Mesendoderm (in vitro differentiated cells): ENCODE results near the gene GALR2.
A peak's percentile ranks its signal among the peaks of the same experiment; 100 is the strongest.

ENCODE experiments used
- DNase-seq: peaks from one replicate; pipeline ENCODE4 v3.0.0; 2013
- H2AK5ac ChIP-seq: 2 replicates; pipeline ENCODE4 v1.6.1; 2013; ENCODE audit warnings: low read length, inconsistent platforms
- H2BK120ac ChIP-seq: 2 replicates; pipeline ENCODE4 v1.6.1; 2013; ENCODE audit warnings: low read depth, mild to moderate bottlenecking, low read length, moderate library complexity, mixed read lengths
- H2BK15ac ChIP-seq: replicated peaks from 2 replicates; pipeline ENCODE4 v1.6.1; 2013; ENCODE audit warnings: low read depth, mild to moderate bottlenecking, moderate library complexity
- H2BK5ac ChIP-seq: 2 replicates; pipeline ENCODE4 v1.6.1; 2013; ENCODE audit warnings: low read length, inconsistent platforms
- H3K18ac ChIP-seq: 2 replicates; pipeline ENCODE4 v1.6.1; 2013; ENCODE audit warnings: mild to moderate bottlenecking, low read length, mixed read lengths
- H3K23ac ChIP-seq: one replicate; pipeline ENCODE4 v1.6.1; 2013; ENCODE audit warnings: low read length
- H3K27ac ChIP-seq: 2 replicates; pipeline ENCODE4 v1.5.1; 2013; ENCODE audit warnings: low read depth, mild to moderate bottlenecking, inconsistent platforms, low read length, moderate library complexity
- H3K27me3 ChIP-seq: 2 replicates; pipeline ENCODE4 v1.6.1; 2013; ENCODE audit warnings: low read length, control low read depth, mild to moderate bottlenecking, inconsistent platforms; ENCODE audit not compliant: insufficient read depth, poor library complexity
- H3K36me3 ChIP-seq: 2 replicates; pipeline ENCODE4 v1.6.1; 2013; ENCODE audit warnings: low read length, inconsistent platforms; ENCODE audit not compliant: control insufficient read depth, insufficient read depth
- H3K4ac ChIP-seq: one replicate; pipeline ENCODE4 v1.6.1; 2013; ENCODE audit warnings: low read depth, mild to moderate bottlenecking, low read length, moderate library complexity
- H3K4me1 ChIP-seq: 2 replicates; pipeline ENCODE4 v1.6.1; 2013; ENCODE audit warnings: low read depth, low read length, inconsistent platforms; ENCODE audit not compliant: control insufficient read depth
- H3K4me2 ChIP-seq: 2 replicates; pipeline ENCODE4 v1.6.1; 2013; ENCODE audit warnings: low read length
- H3K4me3 ChIP-seq: 2 replicates; pipeline ENCODE4 v1.5.1; 2013; ENCODE audit warnings: mild to moderate bottlenecking, low read length
- H3K56ac ChIP-seq: one replicate; pipeline ENCODE4 v1.6.1; 2013; ENCODE audit warnings: low read length
- H3K79me1 ChIP-seq: 2 replicates; pipeline ENCODE4 v1.6.1; 2013; ENCODE audit warnings: low read length, inconsistent platforms
- H3K79me2 ChIP-seq: 2 replicates; pipeline ENCODE4 v1.6.1; 2013; ENCODE audit warnings: mild to moderate bottlenecking, low read length; ENCODE audit not compliant: control insufficient read depth, insufficient read depth
- H3K9ac ChIP-seq: 2 replicates; pipeline ENCODE4 v1.6.1; 2013; ENCODE audit warnings: low read length, inconsistent platforms
- H4K5ac ChIP-seq: one replicate; pipeline ENCODE4 v1.6.1; 2013; ENCODE audit warnings: low read length
- H4K8ac ChIP-seq: one replicate; pipeline ENCODE4 v1.6.1; 2013; ENCODE audit warnings: low read depth, mild to moderate bottlenecking, control low read depth, low read length, moderate library complexity
- WGBS: extraction: QIAGEN DNeasy Blood & Tissue Kit; methylation state at CpG from one replicate; pipeline ENCODE4 v1.1.7; 2013; ENCODE audit warnings: low lambda C conversion rate, missing lambda C conversion rate; ENCODE audit not compliant: insufficient coverage; ENCODE audit errors: extremely low coverage; 5-methylcytosine and 5-hydroxymethylcytosine counted together

Gene GALR2

DNA sequence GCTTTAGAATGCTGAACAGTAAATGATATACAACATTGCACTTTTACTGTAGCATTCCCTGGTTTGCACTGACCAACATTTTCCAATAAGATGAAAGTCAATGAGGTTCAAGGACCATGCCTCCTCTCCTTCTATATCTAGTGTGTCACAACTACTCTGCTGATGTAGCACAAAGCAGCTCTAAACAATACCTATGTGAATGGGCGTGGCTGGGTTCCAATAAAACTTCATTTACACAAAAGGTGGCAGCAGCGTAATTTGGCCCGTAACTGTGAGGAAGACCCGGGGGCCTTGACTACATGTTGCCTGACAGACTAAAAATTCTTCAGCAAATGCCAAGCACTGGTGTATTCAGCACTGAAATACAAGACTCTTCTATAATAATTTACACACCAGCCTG lies 8.8 kb upstream of the GALR2 start:
- no peak overlapping the region for H3K4me3 ChIP-seq
- peaks cover under 1% of the 10 kb centered on the region for H3K4me1 ChIP-seq
- H3K23ac ChIP-seq, result no peak overlapping the region
- no peak overlapping the region for H3K27ac ChIP-seq
- no peak overlapping the region for H3K4ac ChIP-seq
- no peak overlapping the region for H3K56ac ChIP-seq
- H3K27me3 ChIP-seq, result no peaks in the 10 kb centered on the region
- no CpG with 5 or more reads among the region's 4 CpGs for WGBS
- H4K5ac ChIP-seq, result no peak overlapping the region
- H4K8ac ChIP-seq, result no peak overlapping the region
- no peak overlapping the region for H2BK120ac ChIP-seq
- H2AK5ac ChIP-seq, result no peak overlapping the region
- no peak overlapping the region for H2BK5ac ChIP-seq
- H3K4me2 ChIP-seq, result no peak overlapping the region
- peaks cover 6% of the 10 kb centered on the region for H3K79me2 ChIP-seq
- DNase-seq, result no peak
- no peak overlapping the region for H3K9ac ChIP-seq
- H2BK15ac ChIP-seq, result no peak overlapping the region
- H3K18ac ChIP-seq, result no peak overlapping the region
- peaks cover 2% of the 10 kb centered on the region for H3K79me1 ChIP-seq
- H3K36me3 ChIP-seq, result peaks cover 20% of the 10 kb centered on the region

DNA sequence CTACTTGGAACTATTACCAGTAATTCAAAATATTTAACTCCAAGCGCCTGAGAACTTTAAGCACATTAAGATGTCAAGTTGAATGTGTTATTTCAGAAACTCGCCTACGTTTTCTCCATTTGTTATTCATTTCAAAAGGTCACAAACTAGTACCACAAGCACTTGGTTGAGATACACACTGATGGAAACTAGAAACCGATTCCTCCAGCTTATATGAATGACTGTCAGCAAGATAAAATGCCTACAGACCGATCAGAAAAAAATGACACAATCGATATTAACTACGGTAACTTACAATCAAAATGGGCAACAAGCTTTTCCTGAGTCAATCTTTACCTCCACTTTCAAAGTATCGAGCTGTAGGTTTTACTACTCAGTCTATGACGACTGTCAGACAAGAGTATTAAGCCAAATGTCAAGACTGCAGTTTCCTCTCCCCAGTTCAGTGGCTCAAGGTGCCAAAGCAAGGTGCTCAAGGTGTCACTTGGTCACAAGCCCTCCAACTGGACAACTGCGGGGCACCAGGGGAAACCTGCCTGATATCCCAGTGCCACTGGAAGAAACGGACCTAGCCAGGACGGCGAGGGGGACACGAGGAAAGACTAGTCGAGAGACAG lies 2.9 kb upstream of the GALR2 start:
- peak overlapping the region; percentile 42 for H3K4me2 ChIP-seq
- no peak overlapping the region for H2BK120ac ChIP-seq
- peaks cover 6% of the 10 kb centered on the region for H3K79me1 ChIP-seq
- no peak overlapping the region for H2BK15ac ChIP-seq
- WGBS, result no CpG with 5 or more reads among the region's 15 CpGs
- H3K36me3 ChIP-seq, result no peaks in the 10 kb centered on the region
- no peak overlapping the region for H3K27ac ChIP-seq
- H4K5ac ChIP-seq, result no peak overlapping the region
- H3K27me3 ChIP-seq, result peaks cover 28% of the 10 kb centered on the region
- H3K4ac ChIP-seq, result no peak overlapping the region
- DNase-seq, result no peak
- H3K4me3 ChIP-seq, result peak overlapping the region; percentile 45
- H3K4me1 ChIP-seq, result peaks cover 5% of the 10 kb centered on the region
- no peak overlapping the region for H3K23ac ChIP-seq
- peak overlapping the region; percentile 65 for H3K9ac ChIP-seq
- H3K18ac ChIP-seq, result peak overlapping the region; percentile 42
- no peak overlapping the region for H2AK5ac ChIP-seq
- H3K56ac ChIP-seq, result peak overlapping the region; percentile 80
- peaks cover 16% of the 10 kb centered on the region for H3K79me2 ChIP-seq
- no peak overlapping the region for H4K8ac ChIP-seq
- H2BK5ac ChIP-seq, result no peak overlapping the region

DNA sequence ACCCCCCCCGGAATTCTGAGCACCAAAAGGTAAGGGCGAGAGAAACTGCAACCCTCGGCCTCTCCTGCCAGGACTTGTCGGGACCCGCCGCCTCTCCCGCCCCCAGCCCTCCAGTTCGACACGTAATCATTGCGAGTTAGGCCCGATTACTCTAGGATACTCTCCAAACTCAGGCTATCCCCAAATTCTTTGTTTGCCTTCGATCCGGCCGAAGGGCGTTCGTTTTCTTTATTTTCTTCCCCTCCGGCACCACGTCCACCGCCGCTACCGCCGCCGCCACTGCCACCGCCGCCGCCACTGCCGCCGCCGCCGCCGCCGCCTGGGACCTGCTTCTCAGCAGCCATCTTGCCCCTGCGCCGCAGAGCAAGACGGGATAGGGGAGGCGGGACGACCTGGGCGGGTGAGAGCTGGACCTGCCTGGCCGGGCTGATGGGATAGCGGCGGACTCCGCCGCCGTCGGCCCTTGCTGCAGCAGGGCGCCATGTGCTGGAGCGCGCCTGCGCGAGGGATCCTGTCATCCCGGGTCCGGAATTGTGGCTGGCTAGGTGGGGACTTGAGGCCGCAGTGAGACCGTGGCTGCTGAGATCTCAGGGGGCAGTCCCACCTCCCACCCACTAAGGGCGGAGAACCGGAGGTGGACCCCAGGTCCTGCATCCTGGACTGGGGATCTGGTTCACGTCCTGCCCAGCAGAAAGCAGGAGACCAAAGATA lies 2.3 kb upstream of the GALR2 start, which contains the start of gene SRP68:
Gene SRP68, minus strand, starts transcription at position 370 of the 711 bp plus-strand sequence. Its CDS starts 26 bp downstream, at position 344.
- no peak within 1 kb of the TSS for H2BK5ac ChIP-seq
- no peak within 1 kb of the TSS for H2BK120ac ChIP-seq
- H2BK15ac ChIP-seq, result no peak within 1 kb of the TSS
- peak within 1 kb of the TSS; percentile 80 for H3K56ac ChIP-seq
- H2AK5ac ChIP-seq, result no peak within 1 kb of the TSS
- H3K79me1 ChIP-seq, result peaks cover 6% of the 10 kb centered on the region
- peak within 1 kb of the TSS; percentile 5 for H3K4ac ChIP-seq
- no peak within 1 kb of the TSS for H3K27ac ChIP-seq
- H3K4me2 ChIP-seq, result peak within 1 kb of the TSS; percentile 42
- peak; percentile 96 for DNase-seq
- no peak within 1 kb of the TSS for H4K5ac ChIP-seq
- H3K4me3 ChIP-seq, result peak within 1 kb of the TSS; percentile 45
- H3K9ac ChIP-seq, result peak within 1 kb of the TSS; percentile 77
- peaks cover 16% of the 10 kb centered on the region for H3K79me2 ChIP-seq
- H4K8ac ChIP-seq, result no peak within 1 kb of the TSS
- peaks cover 5% of the 10 kb centered on the region for H3K4me1 ChIP-seq
- H3K36me3 ChIP-seq, result no peaks in the 10 kb centered on the region
- WGBS, result no CpG with 5 or more reads among the region's 57 CpGs
- no peak within 1 kb of the TSS for H3K23ac ChIP-seq
- peak within 1 kb of the TSS; percentile 42 for H3K18ac ChIP-seq
- peaks cover 31% of the 10 kb centered on the region for H3K27me3 ChIP-seq

DNA sequence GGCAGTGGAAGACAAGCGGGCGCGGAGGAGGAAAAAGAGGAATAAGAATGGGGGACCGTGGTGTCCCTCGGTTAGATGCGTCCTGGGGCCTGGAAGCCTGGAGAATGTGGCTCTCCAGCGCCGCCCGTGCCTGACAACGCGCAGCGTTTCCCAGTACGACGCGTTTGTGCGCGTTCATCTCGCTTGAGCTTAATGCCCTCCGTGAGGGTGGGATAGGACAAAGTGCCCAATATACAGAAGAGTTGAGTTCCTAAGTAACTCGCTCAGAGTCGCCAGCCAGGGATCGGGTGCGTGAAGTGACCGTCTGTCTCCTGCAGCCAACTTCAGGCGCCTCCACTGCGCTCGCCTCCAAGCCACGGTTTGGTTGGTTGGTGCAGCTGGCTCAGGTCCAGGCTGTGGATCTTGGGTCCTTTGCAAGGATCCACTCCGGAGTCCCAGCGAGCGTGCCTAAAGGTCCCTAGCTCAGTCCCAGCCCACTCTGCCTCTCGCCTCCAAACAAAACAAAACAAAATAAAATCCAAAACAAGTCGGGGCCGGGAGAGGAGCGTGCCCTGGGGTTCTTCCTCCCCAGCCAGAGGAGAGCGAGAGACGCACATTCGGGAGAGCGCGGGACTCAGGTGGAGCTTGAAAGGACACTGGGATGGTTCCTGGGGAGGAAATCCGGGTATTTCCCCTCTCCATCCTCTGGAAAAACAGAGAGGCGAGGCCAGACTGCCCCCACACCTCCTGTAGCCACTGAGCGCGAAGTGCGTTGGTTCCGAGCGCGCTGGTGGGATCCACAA lies 974 bp downstream of the GALR2 start:
- Histone ChIP-seq H3K9ac (no peak overlapping the region), H3K4me3 (no peak overlapping the region)
- WGBS, result no CpG with 5 or more reads among the region's 48 CpGs

DNA sequence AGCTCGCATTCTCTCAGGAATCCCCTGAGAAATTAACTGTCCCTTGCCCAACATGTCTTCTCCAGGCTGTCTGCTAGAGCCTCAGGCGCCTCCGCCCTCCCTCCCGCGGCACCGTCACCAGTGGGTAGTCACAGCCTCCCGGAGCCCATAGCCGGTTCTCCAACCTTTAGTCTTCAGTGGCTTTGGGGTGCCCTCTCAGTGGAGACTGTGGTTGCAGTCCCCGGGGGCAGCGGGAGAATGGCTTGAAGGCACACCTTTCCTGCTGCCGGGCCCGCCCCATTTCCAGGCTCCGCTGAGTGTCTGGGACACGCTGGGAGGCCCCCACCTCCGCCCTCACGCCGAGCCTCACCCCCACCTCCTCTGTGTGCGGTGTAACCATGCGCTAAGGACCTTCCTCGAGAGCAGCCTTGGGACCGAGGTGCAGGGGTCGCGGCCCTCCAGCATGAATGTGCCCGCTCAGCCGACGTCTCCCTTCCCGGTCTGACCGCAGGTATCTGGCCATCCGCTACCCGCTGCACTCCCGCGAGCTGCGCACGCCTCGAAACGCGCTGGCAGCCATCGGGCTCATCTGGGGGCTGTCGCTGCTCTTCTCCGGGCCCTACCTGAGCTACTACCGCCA lies 1.7 kb downstream of the GALR2 start:
- Histone ChIP-seq H3K79me2 (peaks cover 8% of the 10 kb centered on the region), H2BK5ac (no peak overlapping the region), H3K18ac (no peak overlapping the region), H2AK5ac (no peak overlapping the region), H4K5ac (no peak overlapping the region), H3K36me3 (no peaks in the 10 kb centered on the region), H3K27me3 (peaks cover 44% of the 10 kb centered on the region), H3K9ac (no peak overlapping the region), H3K4me3 (no peak overlapping the region), H3K23ac (peak overlapping the region; percentile 45), H3K79me1 (peaks cover 2% of the 10 kb centered on the region), H3K4ac (no peak overlapping the region), H3K56ac (no peak overlapping the region), H4K8ac (no peak overlapping the region), H3K4me1 (peaks cover 12% of the 10 kb centered on the region), H3K4me2 (no peak overlapping the region), H3K27ac (no peak overlapping the region), H2BK15ac (no peak overlapping the region), H2BK120ac (no peak overlapping the region)
- no peak for DNase-seq
- WGBS, result no CpG with 5 or more reads among the region's 41 CpGs

More for the DNA sequence above, 974 bp downstream of the GALR2 start:
- Histone ChIP-seq H3K4me2 (no peak overlapping the region), H3K27me3 (peaks cover 44% of the 10 kb centered on the region), H4K8ac (no peak overlapping the region), H3K18ac (no peak overlapping the region), H2BK120ac (no peak overlapping the region), H2AK5ac (no peak overlapping the region), H3K79me2 (peaks cover 12% of the 10 kb centered on the region), H3K56ac (no peak overlapping the region), H3K27ac (no peak overlapping the region), H3K23ac (no peak overlapping the region), H3K36me3 (no peaks in the 10 kb centered on the region), H4K5ac (no peak overlapping the region), H2BK15ac (no peak overlapping the region), H2BK5ac (no peak overlapping the region), H3K4me1 (peaks cover 12% of the 10 kb centered on the region), H3K4ac (no peak overlapping the region), H3K79me1 (peaks cover 6% of the 10 kb centered on the region)
- DNase-seq, result peak; percentile 57
